HepG2 (cell line): Measurements from ENCODE around the gene GPR33.

ENCODE experiments used
- CBX2 ChIP-seq, 2 experiments: fragments of 200-600 bp in 1 of 2; sonication (generic); formaldehyde crosslinking in 1 of 2; IDR thresholded peaks; 2 replicates each; pipeline versions ENCODE4 v1.7.0 to v1.8.1; 2018 to 2022; ENCODE audit warnings: low read depth in 2 of 2, low read length in 1 of 2, mild to moderate bottlenecking in 1 of 2, missing genetic modification reagents in 1 of 2
- ETV5 ChIP-seq: IDR thresholded peaks from 2 replicates; pipeline ENCODE4 v1.6.1; 2018; ENCODE audit warnings: missing biosample characterization, missing genetic modification reagents, inconsistent platforms, borderline replicate concordance
- HMGXB3 ChIP-seq: sonication (generic); formaldehyde crosslinking; IDR thresholded peaks from 2 replicates; pipeline ENCODE4 v1.4.0; 2020; ENCODE audit warnings: missing genetic modification reagents, borderline replicate concordance
- KDM5B ChIP-seq: sonication (generic); formaldehyde crosslinking; IDR thresholded peaks from 2 replicates; pipeline ENCODE4 v1.4.0; 2020; ENCODE audit warnings: missing genetic modification reagents, mild to moderate bottlenecking, borderline replicate concordance
- RBM39 ChIP-seq: fragments of 200-400 bp; formaldehyde crosslinking; IDR thresholded peaks from one replicate; pipeline ENCODE4 v1.6.1; 2018; ENCODE audit warnings: antibody characterized with exemption, mild to moderate bottlenecking, low read depth, low read length; ENCODE audit not compliant: poor library complexity, severe bottlenecking

- no peak for TF ChIP-seq CBX2 (IDR thresholded peaks at IDR 0.05; ENCODE audit: low read depth, low read length)
- TF ChIP-seq CBX2 (CRISPR knock-in tag; IDR thresholded peaks at IDR 0.05; ENCODE audit: low read depth) = no peak
- TF ChIP-seq ETV5 (CRISPR knock-in tag) = no peak
- no peak for TF ChIP-seq HMGXB3
- no peak for TF ChIP-seq KDM5B (CRISPR knock-in tag)
- TF ChIP-seq RBM39 = no peak
Observed at GRCh38 chr14:31479027-31479426, 8.8 kb downstream of the GPR33 start.
